SKM-1 (cell line): ENCODE results near the gene PRKACA.
A peak's percentile ranks its signal among the peaks of the same experiment; 100 is the strongest.

Experiments
- DNase-seq: peaks from one replicate; lab custom pipeline; 2025; ENCODE audit not compliant: unreplicated experiment; lab: John Stamatoyannopoulos, UW

The PRKACA gene

DNA sequence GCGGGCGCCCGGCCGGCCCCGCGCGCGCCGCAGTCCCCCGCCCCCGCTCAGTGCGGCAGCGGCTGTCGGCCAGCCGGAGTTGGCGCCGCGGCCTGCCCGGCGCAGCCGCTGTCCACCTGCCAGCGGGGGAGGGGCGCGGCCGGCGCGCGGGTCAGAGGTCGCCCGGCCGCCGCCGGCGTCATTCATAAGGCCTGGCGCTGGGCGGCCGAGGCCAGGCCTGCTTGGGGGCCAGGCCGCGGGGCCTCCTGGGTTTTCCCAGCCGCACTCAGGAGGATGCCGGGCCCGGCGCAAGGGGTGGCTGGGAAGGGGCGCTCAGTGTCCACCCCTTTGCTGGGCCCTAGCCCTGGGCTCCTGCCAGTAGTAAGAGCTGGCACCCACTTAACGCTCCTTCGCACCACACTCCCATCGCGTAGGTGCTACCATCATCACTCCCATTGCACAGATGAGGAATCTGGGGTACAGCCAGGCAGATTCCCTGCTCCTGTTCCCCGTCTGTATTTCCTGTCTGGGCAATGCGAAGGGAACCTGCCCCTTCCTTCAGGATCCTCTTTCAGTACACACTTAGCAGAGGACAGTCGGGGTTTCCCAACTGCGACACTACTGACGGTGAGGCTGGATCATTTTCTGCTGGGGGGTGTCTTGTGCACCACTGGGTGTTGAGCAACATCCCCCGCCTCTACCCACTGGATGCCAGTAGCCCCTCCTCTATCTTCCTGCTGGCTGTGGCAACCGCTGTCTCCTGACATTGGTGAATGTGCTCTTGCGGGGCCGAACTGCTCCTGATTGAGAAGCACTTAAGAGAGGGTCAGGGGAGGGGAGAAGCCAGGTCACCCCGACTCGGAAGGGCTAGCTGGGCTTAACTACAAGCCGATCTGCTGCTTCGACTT, 846 bp upstream of the PRKACA start:
- peak; percentile 76 for DNase-seq

DNA sequence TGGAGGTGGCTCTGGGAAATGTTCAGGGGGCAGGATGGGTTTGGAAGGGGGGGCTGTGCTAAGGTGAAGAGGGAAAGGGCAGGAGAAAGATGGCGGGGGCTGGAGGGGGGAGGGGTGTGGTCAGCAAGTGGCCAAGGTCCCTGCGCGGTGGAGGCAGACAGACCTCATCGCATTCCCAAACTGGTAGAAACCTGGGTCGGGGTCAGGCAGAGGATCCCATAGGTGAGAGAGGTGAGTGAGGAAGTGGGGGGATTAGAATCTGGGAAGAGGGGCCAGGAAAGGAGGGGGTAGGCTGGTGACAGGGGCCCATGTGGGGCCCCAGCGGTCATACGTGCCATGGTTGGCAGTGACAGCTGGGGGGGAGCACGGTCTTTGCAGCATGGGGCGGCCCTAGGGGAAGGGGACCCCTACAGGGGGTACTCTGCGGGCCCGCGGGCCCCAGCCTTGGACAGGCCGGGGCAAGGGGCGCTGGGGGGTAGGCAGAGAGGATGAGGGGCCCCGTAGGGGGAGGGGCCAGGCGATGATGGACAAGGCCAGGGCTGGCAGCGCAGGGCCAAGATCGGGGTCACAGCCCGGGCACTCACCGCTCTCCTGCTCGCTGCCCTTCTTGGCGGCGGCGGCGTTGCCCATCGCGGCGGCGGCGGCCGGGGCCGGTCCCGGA, 514 bp downstream of the PRKACA start:
- no peak for DNase-seq

DNA sequence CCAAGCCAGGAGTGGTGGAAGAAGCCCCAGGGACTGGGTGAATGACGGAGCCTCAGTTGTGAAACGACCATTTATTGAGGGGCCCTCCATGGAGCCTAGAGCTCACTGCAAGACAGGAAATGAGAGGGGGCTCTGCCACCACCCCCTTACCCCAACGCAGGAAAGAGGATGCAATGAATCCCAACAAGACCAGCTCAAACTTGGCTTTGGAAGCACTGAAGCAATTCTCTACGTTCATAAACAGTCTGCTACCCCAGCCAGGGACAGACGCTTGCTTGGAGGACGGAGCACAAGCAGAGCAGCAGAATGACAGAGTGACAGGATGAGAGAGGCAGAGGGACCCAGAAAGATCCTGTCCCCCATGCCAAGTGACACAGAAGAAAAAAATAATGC, 1.0 kb downstream of the PRKACA start:
- DNase-seq, result no peak

DNA sequence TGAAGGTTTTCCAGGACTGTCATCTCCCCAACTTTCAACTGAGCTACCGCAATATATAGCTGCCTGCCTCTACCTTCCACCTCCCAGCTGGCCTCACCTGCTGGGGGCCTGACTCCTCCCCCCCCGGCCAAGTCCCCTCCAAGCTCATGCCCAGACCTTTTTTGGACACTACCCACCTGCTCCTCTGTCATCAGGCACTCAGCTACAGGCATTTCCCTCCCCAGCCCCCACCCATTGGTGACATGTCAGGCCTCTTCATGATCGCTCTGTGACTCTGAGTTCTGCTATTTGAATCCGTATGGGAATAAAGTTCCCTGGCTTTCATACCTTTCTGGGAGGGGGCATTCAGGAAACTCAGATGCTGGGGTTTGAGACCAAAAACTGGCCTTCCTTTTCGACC, 1.8 kb downstream of the PRKACA start:
- no peak for DNase-seq

DNA sequence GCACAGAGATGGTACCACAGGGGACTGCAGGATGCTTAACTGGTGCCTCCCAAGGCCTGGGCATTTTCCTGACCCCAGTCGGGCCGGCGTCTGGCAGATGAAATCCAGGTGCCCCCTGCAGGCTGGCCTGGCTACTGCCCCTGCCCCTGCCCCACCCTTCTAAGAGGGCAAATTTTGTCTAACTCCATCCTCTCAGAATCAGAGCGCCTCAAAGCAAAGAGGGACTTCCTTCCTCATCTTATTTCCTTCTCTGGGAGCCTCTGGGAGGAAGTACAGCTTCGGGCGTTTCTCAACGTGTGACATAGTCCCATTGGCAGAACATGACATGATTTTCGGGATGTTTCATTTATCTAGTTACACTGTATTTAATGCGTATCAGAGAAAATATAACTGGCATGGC, 2.7 kb downstream of the PRKACA start:
- peak; percentile 82 for DNase-seq

DNA sequence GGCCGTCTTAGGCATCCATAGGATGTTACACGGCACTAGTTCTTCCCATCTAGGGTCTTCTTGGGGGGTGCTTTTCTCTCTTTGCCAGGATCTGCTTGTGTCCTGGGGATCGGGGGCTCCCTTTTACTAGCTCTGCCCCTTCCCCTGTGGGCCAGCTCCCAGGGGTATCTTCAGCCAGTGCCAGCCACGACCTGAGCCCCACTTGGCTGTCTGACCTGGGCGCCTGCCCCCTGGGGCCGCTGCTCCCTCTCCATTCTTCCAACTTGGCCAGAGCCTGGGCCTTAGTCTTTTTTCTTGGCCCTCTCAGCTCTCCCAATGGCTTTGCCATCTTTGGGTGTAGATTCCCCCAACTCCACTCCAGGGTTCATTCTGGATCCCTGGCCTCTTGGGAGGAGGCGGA, 3.1 kb downstream of the PRKACA start:
- DNase-seq, result no peak

DNA sequence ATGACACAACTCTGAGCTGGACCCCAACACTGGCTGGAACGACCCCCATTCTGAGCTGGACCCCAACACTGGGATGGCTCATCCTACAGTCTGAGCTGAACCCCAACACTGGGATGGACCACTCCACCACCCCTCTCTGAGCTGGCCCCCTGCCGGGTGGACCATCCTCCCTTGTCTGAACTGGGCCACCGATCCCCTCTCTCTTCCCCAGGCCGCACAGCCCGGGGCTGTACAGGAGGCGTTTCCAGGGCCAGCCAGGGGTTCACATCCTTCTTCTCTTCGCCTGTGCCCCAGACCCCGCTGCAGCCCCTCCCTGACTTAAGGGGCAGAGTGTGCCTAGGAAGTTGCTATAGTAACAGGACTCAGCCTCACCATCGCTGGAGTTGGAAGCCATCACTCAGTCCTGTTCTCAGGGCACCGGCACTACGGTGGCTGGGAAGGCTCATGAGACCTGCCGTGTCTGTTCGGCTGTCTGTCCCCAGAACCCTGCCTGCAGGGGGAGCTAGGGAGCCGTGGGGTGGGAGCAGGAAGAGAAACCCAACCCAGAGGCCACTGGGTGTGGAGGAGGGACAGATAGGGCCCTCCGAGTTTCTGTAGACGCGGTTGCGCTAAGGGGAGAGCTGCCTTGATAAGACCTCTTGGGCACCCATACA, 3.7 kb downstream of the PRKACA start:
- no peak for DNase-seq

DNA sequence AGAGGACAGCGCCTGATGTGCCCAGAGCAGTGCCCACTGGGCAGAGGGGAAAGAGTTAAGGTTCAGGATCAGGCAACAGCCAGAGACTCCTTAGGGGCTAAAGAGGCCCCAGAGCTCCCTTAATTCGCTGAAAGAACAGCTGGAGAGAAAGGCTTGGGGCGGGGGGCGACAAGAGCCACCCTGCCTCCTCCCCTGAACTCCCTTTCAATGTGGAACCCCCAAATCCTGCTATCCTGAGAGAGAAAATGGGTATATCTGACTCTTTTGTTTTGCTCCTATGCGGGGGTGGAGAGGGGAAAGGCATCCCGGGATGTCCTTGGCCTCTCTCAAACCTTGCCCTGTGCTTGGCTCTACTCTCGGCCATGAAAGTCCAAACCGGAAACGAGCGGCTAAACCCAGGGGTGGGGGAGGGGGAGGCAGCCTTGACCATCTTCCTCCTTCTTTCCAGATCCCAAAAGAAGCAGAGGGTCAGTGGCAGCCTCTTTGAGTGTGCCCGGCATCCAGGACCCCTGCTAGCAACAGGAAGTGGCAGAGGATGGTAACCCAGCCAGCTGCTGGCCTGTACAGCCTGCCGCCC, 4.7 kb downstream of the PRKACA start:
- DNase-seq, result no peak

DNA sequence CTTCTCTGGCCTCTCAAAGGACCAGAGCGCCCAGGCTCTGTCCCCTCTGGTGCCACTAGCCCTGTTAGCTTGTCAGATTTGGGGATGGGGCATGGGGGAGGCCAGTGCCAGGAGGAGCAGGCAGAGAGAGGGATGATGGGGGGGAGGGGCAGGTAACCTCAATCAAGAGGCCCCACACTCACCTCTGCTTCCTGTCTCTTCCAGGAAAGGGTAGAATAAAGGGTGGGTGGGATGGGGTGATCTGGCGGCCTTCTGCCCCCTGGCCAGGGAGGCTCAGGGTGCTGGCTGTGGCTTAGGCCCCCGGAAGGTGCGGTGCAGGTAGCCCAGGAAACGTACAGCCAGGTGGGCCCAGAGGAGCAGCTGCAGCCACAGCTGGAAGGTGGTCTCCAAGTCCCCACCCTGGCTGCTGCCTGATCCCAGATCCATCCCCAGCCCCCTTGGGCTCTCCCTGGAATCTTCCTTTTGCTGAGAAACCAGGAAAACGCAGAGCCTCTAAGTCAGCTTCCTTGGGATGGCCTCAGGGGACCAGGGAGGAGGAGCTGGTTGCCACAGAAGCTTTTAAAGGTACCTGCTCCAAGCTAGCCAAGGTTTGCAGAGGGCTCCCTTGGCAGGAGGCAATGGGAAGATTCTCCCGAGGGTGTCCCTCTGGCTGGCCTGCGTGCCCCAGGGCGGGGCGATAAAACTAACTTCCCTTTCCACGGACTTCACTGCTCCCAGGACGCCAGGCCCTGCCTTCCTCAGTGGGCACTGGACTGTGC, 5.3 kb downstream of the PRKACA start:
- DNase-seq, result no peak

DNA sequence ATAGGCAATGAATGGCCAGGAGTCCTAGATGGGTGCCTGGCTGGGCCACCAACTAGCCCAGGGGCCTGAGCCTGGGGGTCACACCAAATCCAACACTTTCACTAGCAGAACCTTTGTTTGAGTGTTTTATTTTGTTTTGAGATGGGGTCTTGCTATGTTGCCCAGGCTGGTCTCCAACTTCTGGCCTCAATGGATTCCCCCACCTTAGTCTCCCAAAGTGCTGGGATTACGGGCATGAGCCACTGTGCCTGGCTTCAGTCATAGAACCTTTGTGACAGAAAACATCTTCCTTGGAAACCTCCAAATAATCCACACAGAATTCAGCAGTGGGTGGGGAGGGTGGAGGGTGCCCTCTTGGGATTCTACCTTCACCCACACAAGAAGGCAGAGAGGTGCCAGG, 6.1 kb downstream of the PRKACA start:
- no peak for DNase-seq

DNA sequence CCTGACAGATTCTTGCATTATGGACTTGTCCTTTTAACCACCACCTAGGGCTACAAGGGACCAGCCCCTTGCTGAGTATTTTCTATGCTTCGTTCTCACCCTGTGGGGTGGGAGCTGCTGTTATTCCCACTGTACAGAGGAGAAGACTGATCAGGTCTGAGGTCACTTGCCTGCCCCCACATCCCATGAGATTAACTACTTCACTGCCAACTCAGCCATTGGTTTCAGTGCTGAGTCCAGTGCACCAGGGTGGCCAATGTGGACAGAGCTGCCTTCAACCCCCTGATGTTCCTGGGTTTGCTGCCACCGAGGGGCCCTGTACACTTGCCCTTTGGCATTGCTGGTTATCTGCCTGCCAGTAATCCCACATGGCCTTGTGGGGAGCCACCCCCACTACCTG, 6.9 kb downstream of the PRKACA start:
- DNase-seq, result no peak

DNA sequence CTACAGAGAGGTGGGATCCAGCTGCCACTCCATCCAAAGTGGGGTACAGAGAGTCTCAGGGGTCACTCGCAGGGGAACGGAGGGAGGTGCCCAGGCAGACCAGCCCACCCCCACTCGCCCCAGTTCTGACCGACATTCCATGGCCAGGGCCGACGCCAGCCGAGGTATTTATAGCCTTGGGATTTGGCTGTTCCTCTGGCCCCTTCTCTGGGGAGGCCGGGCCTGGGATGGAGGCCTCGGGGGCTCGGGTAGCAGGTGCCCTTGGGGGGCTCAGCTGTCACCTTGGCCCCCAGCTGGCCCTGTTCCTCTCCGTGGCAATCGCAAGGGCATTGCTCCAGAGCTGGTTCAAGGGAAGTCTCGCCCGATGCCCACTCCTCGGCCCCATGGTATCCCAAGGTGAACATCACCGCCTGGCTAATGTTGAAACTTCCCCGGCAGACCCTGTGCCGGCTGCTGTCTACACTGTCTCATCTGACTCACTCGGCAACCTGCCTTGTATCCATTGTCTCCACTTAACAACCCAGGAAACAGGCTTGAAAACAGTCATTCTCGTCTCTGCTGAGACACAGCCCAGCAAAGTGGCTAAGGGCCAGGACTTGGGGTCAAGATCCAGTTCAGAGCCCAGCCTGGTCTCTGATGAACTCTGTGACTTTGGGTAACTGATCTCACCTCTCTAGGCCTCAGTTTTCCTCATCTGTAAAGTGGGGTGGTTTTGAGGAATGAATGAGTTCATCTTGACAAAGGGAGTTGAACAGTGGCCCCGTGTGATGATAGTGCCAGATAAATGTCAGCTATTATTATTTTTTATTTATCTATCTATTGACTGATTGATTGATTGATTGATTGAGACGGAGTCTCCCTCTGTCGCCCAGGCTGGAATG, 9.7 kb downstream of the PRKACA start:
- no peak for DNase-seq

DNA sequence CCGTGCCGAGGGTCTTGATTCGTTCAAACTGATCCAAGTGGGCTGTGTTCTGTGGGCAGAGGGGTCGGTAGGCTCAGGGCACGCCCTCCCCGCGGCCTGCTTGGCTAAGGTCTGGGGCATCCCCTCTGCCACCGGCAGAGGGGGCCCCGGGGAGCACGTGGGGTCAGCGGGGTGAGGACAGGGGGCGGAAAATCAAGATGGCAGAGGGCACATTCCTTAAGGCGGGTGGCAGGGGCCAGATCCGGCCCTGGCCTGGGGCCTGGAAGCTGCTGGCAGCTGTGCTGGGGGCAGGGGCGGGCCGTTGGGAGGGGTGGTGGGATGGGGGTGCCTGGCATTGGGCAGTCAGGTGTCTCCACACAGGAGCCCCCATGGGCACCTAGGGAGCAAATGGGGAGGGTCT, 10.7 kb downstream of the PRKACA start:
- DNase-seq, result no peak

DNA sequence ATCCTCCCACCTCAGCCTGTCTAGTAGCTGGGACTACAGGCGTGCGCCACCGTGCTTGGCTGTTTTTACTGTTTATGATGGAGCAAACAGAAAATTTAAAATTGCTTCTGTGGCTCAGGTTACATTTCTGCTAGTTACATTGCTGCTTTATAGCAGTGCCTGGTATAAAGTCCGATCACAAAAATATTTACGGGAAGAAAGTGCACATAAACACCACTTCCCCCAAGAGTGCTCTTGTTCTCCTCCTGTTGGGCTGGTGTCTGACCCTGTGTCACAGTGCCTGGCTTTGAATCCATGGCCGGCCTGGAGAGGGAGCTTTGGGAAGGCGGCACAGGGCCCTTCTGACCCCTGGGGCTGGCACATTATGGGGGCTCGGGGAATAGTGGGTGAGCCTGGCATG, 11.9 kb downstream of the PRKACA start:
- DNase-seq, result no peak

DNA sequence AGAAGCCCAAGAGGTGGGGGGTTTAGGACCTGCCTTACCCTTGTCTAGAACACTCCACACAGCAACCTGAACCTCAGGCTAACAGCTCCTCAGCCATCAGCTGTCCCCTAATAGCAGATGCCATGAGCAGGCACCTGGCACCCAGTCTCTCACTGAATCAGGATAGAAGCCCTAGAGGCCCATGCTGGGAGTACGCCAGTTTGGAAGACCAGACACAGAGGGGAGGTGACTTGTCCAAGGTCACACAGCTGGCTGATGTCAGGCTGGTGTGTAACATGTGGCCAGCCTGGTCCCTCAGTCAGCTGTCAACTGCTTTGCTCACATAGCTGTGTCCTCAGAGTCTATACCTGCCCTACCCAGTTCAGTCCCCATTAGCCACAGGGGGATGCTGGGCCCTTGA, 14.3 kb downstream of the PRKACA start:
- DNase-seq, result no peak

DNA sequence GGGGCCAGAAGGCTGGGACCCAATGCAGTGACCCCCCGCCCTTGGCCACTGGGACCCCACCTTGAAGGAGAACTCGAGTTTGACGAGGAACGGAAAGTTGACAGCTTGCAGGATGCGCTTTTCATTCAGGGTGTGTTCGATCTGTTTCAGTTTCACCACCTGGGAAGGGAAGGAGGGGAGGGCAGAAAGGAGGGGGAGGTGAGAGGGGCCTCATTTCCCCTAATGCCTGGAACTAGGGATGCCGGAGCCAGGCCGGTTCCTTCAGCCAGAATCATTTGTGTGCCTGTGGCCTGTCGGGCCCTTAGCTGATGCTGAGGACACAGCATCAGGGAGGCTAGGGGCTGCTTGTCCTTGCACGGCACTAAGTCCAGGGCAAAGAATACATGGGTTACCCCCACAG, 14.8 kb downstream of the PRKACA start:
- no peak for DNase-seq

DNA sequence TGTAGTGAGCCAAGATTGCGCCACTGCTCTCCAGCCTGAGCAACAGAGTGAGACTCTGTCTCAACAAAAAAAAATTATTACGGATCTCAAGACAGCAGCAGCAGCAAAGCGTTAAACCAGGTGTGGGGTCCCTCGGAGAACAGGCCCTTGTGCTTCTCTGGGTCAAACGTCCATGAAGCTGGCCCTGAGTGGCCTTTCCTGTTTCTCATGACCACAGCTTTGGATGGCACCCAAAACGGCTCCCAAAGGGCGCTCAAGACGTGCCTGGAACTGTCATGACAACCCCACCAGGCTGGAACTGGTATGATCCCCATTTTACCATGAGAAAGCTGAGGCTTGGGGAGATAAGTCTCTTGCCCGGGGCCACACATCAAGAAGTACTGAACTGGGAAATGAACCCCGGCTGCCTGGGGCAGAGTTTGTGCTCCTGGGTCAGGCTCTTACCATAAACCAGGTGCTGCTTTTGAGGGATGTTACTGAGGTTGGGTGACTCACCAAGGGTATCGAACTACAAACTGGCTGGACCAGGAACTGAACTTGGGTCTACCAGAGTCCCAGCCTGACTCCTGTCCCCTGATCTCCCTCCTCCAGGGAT, 15.4 kb downstream of the PRKACA start:
- no peak for DNase-seq

DNA sequence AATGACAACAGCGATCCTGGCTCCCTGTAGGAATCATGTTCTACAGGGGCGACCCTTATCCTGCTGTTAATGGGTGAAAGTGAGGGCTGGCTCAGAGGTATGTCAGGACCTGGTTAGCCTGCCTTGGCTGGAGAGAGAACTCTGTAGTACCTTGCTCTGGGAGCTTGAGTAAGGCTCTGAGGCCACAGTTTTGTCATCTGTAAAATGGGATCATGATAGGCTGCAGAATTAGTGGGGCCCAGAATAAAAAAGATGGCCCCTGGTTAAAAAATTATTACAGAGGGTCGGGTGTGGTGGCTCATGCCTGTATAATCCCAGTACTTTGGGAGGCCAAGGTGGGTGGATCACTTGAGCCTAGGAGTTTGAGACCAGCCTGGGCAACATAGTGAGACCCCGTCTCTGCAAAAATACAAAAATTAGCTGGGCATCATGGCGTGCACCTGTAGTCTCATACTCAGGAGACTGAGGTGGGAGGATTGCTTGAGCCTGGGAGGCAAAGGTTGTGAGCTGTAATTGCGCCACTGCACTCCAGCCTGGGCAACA, 16.5 kb downstream of the PRKACA start:
- no peak for DNase-seq

DNA sequence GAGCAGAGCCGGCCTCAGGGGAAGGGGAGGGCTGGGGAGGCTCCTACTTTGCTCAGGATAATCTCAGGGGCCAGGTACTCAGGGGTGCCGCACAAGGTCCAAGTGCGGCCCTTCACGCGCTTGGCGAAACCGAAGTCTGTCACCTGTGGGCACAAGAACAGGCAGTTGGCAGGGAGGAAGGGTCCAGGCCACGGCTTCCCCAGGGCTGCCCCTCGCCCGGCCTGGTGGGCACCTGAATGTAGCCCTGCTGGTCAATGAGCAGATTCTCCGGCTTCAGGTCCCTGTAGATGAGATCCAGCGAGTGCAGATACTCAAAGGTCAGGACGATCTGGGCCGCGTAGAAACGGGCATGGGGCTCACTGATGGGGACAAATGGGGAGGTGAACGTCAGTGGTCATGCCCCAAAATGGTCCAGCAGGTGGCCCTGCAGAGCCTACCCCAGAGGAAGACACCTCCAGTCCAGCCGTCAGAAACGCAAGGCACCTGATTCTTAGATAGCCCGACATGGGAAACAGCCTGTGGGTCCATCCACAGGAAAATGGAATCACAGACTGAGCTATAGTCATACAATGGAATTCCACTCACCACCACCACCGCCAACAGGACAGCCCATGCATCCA, 19.9 kb downstream of the PRKACA start:
- DNase-seq, result no peak
